ENCODE data around the gene TFR2. TPM values are rescaled to one million over a fixed set of nuclear protein-coding genes. Genes with fewer than 3 reads are reported as not detected.
A peak's percentile ranks its signal among the peaks of the same experiment; 100 is the strongest.

The TFR2 gene
- total RNA-seq, 1 donor from 2014 or later: 0.35 TPM

DNA sequence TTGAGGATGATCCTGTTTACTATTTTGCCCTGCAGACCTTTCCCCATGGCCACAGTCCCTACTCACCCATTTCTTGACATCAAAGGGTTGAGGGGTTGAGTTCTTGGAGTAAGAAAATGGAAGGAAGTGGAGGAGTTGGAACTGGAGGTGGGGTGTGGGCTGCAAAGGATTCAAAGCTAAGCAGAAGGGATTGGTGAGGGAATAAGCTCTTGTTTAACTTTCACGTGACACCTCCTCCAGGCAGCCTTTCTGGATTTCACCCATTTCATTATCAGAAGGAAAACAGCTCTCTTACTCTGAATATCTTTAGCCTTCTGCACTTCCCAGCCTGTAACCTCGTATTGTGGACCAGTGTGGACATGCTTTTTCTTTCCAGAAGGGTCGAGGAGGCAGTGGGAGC, 15.3 kb downstream of the TFR2 start:
- H3K27me3 ChIP-seq (ENCODE audit: low read depth): no peaks in the 10 kb centered on the region
- no peak for DNase-seq
- no peak for ATAC-seq
- intact Hi-C loops (cut with DNase I): no loop called here
- H3K27ac ChIP-seq: no peak overlapping the region
- TF ChIP-seq, protein P1, sequence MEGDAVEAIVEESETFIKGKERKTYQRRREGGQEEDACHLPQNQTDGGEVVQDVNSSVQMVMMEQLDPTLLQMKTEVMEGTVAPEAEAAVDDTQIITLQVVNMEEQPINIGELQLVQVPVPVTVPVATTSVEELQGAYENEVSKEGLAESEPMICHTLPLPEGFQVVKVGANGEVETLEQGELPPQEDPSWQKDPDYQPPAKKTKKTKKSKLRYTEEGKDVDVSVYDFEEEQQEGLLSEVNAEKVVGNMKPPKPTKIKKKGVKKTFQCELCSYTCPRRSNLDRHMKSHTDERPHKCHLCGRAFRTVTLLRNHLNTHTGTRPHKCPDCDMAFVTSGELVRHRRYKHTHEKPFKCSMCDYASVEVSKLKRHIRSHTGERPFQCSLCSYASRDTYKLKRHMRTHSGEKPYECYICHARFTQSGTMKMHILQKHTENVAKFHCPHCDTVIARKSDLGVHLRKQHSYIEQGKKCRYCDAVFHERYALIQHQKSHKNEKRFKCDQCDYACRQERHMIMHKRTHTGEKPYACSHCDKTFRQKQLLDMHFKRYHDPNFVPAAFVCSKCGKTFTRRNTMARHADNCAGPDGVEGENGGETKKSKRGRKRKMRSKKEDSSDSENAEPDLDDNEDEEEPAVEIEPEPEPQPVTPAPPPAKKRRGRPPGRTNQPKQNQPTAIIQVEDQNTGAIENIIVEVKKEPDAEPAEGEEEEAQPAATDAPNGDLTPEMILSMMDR (IDR thresholded peaks at IDR 0.05): no peak
- H3K4me1 ChIP-seq: peaks cover 6% of the 10 kb centered on the region
- H3K4me3 ChIP-seq: peak overlapping the region; percentile 44
- no peaks in the 10 kb centered on the region for H3K9me3 ChIP-seq
- no peaks in the 10 kb centered on the region for H3K36me3 ChIP-seq

DNA sequence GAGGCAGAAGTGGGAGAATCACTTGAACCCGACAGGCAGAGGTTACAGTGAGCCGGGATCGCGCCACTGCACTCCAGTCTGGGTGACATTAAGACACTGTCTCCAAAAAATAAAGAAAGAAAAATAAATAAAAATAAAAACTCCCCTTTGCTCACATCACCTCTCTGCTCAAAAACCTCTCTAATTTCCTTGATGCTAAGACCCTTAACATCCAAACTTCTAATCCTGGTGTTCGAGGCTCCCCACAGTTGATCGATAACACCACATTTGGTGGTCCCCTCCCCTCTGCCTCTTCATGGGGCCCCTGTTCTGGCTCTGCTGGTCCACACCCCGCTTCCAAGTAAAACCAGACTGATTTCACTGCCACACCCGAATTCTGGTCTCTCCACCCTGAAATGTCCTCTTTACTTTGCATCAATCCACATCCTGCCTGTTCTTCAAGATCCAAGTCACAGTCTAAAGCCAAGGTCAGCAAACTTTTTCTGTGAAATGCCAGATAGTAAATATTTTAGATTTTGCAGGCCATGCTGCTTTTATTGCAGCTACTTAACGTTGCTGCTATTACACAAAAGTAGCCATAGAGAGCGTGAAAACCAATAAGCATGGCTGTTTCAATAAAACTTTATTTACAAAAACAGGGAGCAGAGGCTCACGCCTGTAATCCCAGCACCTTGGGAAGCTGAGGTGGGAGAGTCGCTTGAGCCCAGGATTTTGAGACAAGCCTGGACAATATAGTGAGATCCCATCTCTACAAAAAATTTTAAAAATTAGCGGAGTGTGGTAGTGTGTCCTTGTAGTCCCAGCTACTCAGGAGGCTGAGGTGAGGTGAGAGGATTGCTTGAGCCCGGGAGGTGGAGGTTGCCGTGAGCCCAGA, 17.2 kb downstream of the TFR2 start:
- ATAC-seq: no peak

DNA sequence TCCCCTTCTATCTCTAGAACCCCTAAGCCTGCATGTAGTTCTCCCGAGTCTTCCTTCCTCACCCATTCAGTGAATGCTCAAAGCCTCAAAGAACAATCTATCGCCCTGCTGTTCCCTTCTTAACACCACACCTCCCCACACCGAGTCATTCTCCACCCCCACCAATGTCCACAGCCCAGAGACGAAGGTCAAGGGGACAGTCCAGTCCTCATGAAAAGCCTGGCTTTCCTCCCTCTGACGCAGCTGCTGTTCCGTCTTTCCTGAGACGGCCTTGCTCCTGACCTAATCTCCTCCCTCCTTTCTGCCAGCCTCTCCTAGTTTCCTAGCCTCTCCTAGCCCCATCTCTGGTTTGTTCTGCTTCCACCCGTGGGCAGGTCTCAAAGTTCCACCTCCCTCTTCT, 19.8 kb downstream of the TFR2 start:
- Histone ChIP-seq H3K36me3 (no peaks in the 10 kb centered on the region), H3K27me3 (ENCODE audit: low read depth) (no peaks in the 10 kb centered on the region), H3K9me3 (no peaks in the 10 kb centered on the region), H3K4me3 (no peak overlapping the region), H3K4me1 (no peaks in the 10 kb centered on the region), H3K27ac (no peak overlapping the region)
- intact Hi-C loops (cut with DNase I): no loop called here
- no peak for DNase-seq
- no peak for ATAC-seq
- TF ChIP-seq, protein P1 (IDR thresholded peaks at IDR 0.05): no peak

More for the DNA sequence above, 17.2 kb downstream of the TFR2 start:
- intact Hi-C loops (cut with DNase I): no loop called here
- no peaks in the 10 kb centered on the region for H3K27me3 ChIP-seq (ENCODE audit: low read depth)
- DNase-seq: no peak
- no peak overlapping the region for H3K4me3 ChIP-seq
- H3K27ac ChIP-seq: no peak overlapping the region
- H3K9me3 ChIP-seq: no peaks in the 10 kb centered on the region
- H3K36me3 ChIP-seq: no peaks in the 10 kb centered on the region
- TF ChIP-seq, protein P1 (IDR thresholded peaks at IDR 0.05): no peak
- H3K4me1 ChIP-seq: peaks cover 6% of the 10 kb centered on the region

DNA sequence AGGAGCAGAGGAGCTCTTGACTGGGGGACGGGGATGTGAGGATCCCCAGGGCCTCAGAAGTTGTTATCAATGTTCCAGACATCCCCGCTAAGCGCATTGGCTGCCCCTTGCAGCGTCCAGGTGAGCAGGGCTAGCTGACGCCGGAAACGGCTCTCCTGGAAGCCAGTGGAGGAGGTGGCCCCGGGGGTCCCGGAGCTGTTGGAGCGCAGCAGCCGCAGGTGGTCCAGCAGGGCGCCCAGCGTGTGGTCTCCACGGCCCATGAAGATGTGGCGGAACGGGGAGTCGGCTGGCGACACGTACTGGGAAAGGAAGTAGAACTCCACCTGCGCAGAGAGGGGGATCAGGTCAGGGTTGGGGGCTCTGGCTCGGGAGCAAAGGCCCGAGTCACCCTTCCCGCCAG, 20.5 kb downstream of the TFR2 start:
- Histone ChIP-seq H3K4me3 (no peak overlapping the region), H3K36me3 (no peaks in the 10 kb centered on the region), H3K9me3 (no peaks in the 10 kb centered on the region), H3K4me1 (no peaks in the 10 kb centered on the region), H3K27ac (no peak overlapping the region), H3K27me3 (ENCODE audit: low read depth) (no peaks in the 10 kb centered on the region)
- DNase-seq (no peak), ATAC-seq (no peak)
- intact Hi-C loops (cut with DNase I): no loop called here
- TF ChIP-seq, protein P1 (IDR thresholded peaks at IDR 0.05): no peak

DNA sequence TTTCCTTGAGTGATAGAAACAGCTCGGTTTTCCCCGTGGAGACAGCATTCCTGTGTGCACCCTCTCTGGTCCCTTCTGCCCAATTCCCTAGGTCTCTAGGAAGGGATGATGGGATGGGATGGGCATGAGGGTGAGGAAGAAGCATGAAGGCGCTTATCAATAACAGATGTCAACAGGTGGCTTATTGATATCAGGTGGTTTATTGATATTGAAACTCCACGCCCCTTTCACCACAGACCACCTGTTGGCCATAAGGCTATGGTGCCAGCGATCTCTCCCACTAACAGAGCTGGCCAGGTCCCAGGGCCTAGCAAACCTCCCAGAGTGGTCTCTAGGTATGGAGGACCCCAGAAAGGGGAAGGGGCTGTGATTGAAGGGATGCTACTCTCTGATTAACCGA, 21.1 kb downstream of the TFR2 start:
- no peak for ATAC-seq
- Histone ChIP-seq H3K4me3 (no peak overlapping the region), H3K27me3 (ENCODE audit: low read depth) (no peaks in the 10 kb centered on the region), H3K4me1 (no peaks in the 10 kb centered on the region), H3K36me3 (peaks cover 2% of the 10 kb centered on the region), H3K9me3 (no peaks in the 10 kb centered on the region), H3K27ac (no peak overlapping the region)
- no peak for DNase-seq
- TF ChIP-seq, protein P1 (IDR thresholded peaks at IDR 0.05): no peak
- intact Hi-C loops (cut with DNase I): no loop called here

Data from lower lobe of right lung (tissue), 2 donors.